Endothelial cell of hepatic sinusoid (primary cell): ENCODE results near the gene ABCC1.
"Not testable (repeated sequence)": the region's sequence is repeated elsewhere in the genome, so short reads cannot be mapped to it uniquely, and the experiment has no call there.

Experiments
- in situ Hi-C: cut with HindIII; loops from 2 replicates; pipeline ENCODE4 v1.10.0; 2017; ENCODE audit warnings: low sequenced_read_pairs

ABCC1 gene

DNA sequence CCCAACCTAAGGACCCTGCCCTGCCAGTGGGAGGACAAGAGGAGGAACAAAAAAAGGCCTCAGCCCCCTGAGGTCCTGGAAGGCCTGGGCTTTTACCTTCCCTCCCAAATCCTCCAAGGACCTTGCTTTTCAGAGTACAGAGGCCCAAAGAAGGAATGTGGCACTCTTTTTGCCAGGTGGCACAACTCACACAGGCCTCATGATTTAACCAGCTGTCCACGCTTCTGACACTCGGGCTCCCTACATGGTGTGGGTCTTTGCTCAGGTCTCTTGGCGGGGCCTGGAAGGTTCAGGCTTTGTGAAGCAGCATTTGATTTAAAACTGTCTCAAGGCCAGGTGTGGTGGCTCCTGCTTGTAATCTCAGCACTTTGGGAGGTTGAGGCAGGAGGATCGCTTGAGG lies 153.3 kb downstream of the ABCC1 start:
- in situ Hi-C loops: no loop called here

DNA sequence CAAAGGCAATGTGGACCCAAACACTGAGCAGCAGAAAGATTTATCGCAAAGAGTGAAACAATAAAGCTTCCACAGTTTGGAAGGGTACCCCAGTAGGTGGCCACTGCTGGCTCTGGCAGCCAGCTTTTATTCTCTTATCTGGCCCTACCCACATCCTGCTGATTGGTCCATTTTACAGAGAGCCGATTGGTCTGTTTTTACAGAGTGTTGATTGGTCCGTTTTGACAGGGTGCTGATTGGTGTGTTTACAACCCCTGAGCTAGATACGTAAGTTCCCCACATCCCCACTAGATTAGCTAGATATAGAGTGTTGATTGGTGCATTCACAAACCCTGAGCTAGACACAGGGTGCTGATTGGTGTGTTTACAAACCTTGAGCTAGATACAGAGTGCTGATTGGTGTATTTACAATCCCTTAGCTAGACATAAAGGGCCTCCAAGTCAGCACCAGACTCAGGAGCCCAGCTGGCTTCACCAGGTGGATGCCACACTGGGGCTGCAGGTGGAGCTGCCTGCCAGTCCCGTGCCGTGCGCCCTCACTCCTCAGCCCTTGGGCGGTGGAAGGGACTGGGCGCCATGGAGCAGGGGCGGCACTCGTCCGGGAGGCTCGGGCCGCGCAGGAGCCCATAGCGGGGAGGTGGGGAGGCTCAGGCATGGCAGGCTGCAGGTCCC lies 154.9 kb downstream of the ABCC1 start:
- in situ Hi-C loops: not testable (repeated sequence)

DNA sequence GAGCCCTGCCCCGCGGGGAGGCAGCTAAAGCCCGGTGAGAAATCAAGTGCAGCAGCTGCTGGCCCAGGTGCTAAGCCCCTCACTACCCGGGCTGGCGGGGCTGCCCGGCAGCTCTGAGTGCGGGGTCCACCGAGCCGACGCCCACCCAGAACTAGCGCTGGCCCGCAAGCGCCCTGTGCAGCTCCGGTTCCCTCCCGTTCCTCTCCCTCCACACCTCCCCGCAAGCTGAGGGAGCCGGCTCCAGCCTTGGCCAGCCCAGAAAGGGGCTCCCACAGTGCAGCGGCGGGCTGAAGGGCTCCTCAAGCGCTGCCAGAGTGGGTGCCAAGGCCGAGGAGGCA lies 155.4 kb downstream of the ABCC1 start:
- in situ Hi-C loops: not testable (repeated sequence)

DNA sequence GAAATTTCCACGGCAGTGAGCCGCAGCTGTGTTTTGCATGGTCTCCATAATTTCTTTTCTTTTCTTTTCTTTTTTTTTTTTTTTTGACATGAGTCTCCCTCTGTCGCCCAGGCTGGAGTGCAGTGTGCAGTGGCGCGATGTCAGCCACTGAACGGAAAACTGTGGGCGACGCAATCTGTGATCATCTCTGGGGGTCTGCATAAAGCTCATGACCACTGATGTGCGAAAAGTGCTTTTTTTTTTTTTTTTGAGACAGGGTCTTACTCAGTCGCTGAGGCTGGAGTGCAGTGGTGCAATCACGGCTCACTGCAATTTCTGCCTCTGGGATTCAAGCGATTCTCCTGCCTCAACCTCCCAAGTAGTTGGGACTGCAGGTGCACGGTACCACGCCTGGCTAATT lies 156.2 kb downstream of the ABCC1 start:
- in situ Hi-C loops: no loop called here

DNA sequence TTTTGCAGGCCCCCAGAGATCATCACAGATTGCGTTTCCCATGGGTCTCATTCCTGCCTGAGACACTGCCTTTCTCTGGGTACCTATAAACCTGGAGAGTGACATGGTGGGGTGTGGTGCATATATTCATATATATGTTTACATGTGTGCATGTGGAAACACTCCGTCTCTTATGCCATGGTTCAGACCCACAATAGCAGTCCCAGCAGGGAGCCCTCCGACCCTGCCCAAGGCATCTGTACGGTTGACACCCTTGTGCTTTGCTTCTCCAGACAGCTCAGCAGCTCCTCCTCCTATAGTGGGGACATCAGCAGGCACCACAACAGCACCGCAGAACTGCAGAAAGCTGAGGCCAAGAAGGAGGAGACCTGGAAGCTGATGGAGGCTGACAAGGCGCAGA lies 157.1 kb downstream of the ABCC1 start:
- in situ Hi-C loops: no loop called here

DNA sequence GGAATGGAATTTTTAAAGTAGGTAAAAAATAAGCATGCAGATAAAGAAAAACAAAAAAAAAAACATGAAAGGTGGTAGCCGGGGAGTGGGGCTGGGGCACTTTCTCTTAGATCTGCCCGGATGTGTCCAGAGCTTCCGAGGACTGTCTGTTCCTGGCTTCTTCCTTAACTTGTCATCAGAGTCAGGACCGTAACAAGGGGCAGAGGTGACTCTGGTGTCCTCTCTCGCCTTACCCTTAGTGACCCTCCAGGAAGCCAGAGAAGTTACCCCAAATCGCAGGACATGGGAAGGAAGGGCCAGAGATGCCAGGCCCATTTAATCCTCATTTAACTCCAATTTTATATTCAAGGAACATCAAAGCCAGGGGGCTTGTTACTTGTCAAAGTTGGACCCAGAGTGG lies 158.4 kb downstream of the ABCC1 start:
- in situ Hi-C loops: no loop called here

DNA sequence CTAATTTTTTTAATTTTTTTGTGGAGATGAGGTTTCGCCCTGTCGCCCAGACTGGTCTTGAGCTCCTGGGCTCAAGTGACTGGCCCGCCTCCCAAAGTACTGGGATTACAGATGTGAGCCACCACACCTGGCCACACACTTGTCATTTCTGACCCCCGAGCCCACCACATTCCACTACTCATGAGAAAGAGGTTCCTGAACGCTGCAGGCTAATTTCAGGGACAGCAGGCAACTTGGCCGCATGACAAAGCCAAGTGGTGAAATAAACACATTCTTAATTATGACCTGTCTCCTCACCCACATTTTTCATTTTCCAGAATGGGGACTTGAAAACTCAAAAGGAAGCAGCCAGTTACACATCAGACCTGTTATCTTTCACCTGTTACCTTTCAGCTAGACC lies 159.3 kb downstream of the ABCC1 start:
- in situ Hi-C loops: no loop called here

DNA sequence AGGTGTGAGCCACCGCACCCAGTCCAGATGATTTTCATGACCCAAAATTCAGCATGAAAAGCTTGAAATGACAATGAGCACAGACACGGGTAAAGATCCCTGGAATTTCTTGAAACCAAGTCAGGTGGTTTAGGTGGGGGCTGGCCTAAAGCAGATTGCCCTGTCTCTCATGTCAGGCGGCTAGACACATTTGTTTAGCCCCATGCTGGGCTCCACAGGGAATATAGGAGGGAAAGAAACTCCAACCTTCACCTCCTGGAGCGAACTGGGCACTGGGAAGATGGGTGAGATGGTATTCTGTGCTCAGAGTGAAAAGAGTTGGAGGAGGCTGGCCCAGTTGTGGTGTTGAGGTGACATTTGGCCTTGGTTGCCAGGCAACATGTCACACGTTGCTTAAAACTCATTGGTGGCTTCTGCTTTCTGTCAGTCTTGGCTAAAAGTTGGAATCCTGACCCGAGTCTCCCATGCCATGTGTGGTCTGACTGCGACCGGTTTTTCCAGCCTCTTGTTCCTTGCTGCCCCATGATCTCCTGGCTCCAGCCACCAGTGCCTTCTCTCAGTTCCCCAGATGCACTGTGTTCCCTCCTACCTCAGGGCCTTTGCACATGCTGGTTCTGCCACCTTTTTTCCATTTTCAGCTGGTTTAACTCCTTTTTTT lies 160.2 kb downstream of the ABCC1 start:
- in situ Hi-C loops: no loop called here

DNA sequence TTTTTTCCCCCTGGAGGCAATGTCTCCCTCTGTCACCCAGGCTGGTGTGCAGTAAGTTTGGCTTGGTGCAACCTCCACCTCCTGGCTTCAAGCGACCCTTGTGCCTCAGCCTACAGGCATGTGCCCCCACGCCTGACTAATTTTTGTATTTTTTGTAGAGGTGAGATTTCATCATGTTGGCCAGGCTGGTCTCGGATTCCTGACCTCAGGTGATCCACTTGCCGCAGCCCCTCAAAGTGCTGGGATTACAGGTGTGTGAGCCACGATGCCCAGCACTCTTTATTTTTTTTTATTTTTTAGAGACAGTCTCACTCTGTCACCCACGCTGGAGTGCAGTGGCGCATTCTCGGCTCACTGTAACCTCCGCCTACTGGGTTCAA lies 160.7 kb downstream of the ABCC1 start:
- in situ Hi-C loops: no loop called here

DNA sequence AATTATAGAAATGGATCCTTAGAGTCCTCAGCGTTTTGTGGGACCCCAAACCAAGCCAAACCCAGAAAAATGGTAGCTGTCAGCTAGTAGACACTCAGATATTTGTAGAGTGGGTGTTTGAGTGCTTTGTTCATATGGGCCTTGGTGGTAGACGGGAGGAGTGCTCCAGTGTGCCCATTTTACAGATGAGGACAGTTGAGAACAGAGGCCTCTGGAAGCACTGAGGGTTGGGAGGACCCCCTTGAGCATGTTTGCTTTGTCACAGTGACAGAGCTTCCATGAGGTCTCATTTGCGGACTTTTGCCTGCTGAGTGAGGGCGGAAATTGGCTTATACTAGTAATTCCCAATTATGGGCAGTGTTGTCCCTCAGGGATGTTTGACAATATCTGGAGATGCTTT lies 162.2 kb downstream of the ABCC1 start:
- in situ Hi-C loops: no loop called here

DNA sequence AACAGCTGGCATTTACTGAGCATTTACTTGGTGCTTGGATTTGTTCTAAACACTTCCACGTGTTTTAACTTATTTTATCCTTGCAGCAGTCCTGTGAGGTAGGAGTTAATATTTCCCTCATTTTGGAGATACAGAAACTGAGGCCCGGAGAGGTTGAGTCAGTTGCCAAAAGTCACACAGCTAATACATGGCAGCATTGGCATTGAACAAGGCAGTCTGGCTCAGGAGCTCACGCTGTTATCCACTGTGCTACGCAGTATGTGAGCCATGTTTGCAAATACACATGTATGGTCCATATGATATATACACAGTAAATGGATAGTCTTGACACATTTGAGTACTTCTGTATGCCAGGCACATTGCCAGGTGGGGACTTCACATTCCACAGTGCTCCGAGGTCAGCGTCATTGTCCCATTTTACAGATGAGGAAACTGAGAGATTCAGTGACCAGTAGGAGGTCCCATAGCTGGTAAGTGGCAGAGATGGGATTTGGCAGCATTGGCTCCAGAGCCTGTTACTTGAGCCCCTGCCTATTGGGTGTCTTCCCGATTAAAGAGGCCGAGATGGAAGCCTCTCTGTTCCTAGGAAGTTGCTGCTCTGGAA lies 163.1 kb downstream of the ABCC1 start:
- in situ Hi-C loops: no loop called here

DNA sequence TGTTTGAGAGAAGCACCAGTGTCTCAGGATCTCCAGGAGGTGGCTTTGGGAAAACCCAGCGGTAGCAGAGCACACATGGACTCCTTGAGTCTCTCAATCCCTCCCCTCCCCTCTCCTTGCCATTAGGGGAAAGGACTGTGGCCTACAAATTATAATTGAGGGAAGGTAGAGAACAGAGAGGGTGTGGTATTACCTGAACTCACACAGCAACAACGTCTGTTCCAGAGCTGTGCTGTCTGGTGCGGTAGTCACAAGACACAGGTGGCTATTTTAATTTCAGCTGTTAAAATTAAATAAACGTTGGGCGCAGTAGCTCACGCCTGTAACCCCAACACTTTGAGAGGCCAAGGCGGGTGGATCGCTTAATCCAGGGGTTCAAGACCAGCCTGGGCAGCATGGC lies 163.7 kb downstream of the ABCC1 start:
- in situ Hi-C loops: no loop called here

DNA sequence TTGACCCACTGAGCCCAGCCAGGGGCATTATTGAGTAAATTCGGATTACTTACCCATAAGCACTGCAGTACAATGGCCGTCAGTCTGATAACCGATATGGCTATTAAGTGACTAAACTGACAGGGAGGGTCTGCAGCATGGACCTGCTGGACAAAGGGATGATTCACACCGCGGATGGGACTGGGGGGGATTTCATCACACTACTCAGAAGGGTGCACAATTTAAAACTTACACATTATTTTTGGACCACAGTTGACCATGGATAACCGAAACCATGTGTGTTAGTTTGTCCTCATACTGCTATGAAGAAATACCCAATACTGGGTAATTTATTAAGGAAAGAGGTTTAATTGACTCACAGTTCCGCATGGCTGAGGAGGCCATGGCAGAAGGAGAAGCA lies 167.4 kb downstream of the ABCC1 start:
- in situ Hi-C loops: no loop called here

DNA sequence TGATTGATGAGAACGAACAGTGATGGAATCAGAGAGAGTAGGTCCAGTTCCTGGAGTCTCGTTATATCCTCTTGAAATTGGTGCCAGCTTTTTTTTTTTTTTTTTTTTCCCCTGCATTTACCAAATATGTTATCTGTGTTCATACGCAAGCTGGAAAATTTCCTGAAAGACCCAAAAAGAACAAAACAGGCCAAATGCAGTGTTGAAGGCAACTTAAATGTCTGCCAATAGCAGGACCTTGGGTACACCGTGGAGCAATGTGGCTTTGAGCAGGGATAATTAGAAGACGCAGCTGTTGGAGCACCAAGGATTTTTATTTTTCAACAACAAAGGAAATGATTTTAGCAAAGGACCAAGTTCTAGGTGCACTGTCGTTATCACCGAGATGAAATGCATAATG lies 168.9 kb downstream of the ABCC1 start:
- in situ Hi-C loops: no loop called here

DNA sequence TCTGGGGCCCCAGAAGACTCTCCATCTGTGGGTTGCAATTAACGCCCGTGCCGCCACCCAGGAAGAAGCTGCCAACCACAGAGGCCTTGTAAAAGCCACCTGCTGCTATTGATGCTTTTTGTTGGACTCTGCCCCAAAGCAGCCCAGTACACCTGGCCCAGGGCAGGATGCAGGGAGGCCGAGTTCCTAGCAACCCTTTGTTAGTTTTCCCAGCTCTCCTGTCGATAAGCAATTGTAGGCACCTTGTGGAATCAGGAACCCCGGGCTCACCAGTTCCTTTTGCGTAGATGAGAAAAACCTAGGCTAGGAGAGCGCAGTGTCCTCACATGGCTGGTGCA lies 170.6 kb downstream of the ABCC1 start:
- in situ Hi-C loops: loop anchor here (5.0 kb wide), 3 partner anchors 42 to 253 kb away; no protein-coding TSS in a partner anchor

DNA sequence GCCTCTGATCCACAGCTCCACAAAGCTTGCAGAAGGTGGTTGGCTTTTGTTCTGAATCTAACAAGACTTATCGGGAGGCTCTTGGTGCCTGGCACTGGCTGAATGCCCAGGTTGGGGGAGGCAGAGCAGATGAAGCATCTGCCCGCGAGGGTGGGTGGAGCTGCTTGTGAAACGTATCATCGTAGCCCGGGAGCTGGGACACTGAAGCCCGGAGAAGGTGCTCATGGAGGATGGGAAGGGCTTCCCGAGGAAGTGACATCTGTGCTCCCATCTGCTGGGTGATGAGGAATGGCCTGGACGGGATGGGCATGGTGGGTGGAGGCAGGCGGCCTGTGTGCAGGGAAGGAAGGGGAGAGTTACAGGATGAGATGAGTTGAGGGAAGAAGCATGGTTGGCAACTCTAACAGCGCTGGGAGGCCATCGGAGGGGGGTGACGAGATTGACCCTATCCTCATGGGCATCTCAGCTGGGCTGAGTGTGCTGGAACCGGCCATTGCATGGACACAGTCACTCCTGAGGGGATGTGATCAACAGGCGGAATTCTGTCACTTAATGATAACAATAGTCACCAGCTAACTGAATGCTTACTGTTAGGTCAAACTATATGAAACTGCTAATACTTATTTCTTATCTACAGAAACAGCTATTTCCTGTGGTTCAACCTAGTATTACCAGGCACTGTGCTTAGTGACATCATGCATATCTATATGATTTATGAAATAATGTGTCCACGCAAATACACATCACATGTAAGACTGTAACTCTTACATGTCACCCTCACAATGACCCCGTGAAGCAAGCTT lies 171.2 kb downstream of the ABCC1 start:
- in situ Hi-C loops: loop anchor here (5.0 kb wide), 3 partner anchors 42 to 253 kb away; no protein-coding TSS in a partner anchor

DNA sequence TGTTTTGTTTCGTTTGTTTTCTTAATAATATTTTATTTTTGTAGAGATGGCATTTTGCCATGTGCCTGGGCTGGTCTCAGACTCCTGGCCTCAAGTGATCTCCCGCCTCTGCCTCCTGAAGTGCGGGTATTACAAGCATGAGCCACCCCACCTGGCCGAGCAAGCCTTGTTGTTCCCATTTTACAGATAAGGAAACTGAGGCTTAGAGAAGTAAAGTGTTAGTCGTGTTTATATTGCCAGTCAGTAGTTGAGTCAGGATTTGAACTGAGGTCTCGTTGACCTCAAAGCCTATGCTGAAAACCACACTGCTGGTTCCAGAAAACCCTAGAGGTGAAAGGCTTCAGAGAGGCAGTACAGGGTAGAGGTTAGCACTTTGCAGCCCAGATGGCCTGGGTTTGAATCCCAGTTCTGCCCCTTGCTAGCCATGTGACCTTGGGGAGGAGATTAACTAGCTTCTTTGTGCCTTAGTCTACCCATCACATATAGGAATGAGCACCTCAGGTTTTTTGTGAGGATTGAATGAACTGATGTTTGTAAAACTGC lies 171.8 kb downstream of the ABCC1 start:
- in situ Hi-C loops: loop anchor here (5.0 kb wide), 3 partner anchors 41 to 254 kb away; no protein-coding TSS in a partner anchor

DNA sequence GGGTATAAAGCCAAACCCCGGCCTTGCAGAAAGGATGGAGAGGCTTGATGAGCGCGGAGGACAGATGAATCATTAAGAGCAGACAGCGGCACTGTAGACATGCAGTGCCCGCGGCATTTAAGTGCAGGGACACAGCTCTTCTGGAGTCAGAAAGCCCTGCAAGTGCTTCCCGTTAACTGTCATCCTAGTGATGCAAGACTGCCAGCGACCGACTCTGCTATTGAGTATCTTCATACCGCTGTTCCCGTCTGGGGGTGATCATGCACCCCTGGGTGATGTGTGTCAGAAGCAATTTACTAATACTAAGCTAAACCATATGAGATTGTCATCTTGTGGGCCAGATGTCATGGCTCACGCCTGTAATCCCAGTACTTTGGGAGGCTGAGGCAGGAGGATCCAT lies 172.8 kb downstream of the ABCC1 start:
- in situ Hi-C loops: loop anchor here (5.0 kb wide), 3 partner anchors 40 to 255 kb away; no protein-coding TSS in a partner anchor

DNA sequence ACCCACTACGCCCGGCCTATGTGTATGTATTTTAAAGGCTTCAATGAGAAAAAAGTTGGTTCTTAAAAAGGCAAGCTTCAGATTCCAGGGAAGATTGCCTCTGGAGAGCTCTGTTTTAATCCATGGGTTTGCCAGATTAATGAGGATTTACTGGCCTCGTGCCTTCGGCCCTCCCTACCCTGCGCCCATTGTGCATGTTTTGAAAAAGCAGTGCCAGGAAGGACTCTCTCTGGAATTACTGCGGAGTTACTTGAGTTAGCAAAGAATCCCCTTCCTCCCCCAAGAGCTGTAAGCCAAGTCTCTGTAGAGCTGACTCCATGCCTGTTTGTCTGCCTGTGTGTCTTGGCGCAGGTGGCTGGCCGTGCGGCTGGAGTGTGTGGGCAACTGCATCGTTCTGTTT lies 175.0 kb downstream of the ABCC1 start:
- in situ Hi-C loops: loop anchor here (5.0 kb wide), 3 partner anchors 38 to 257 kb away; no protein-coding TSS in a partner anchor

DNA sequence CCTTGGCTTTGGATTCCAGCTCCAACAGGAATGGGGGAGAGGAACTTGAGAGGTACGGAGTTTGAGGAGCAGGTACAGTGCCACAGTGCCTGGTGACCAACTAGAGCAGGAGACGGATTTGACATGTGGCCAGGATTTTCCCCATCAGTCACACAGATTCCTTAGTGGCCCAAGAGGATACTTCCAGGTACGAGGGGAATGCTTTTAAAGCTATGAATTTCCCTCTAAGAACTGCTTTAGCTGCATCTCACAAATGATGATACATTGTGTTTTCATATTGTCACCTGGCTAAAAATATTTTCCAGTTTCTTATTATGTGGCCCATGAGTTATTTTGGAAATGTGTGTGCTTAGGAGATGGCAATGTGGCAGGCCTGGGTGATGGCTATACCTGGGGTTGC lies 175.6 kb downstream of the ABCC1 start:
- in situ Hi-C loops: loop anchor here (5.0 kb wide), 3 partner anchors 37 to 258 kb away; no protein-coding TSS in a partner anchor

DNA sequence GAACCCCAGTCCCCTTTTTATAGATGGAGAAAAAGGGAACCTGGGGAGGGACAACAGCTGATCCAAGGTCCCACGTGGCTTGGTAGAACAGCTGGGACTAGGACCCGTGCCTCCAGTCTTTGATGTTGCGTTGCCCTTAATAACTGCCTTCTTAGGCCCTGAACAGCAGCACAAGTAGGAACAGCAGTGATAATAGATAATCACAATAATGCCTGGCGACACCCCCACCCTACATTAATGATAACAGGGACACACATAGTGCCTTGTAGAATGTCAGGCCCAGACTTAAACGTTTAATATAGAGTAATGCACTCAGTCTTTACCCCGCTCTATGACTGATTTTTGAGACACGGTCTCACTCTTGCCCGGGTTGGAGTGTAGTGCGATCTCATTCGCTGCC lies 177.5 kb downstream of the ABCC1 start:
- in situ Hi-C loops: no loop called here
